CD4-positive, alpha-beta T cell treated with Interleukin-12 subunit alpha and Interleukin-12 subunit beta, for 1 hour (primary cell): Measurements from ENCODE around the gene UBE2D1.
"Not testable (repeated sequence)": the region's sequence is repeated elsewhere in the genome, so short reads cannot be mapped to it uniquely, and the experiment has no call there.

ENCODE experiments used
- DNase-seq: peaks from one replicate; pipeline ENCODE4 v3.0.0-alpha.2; 2020

The UBE2D1 gene

DNA sequence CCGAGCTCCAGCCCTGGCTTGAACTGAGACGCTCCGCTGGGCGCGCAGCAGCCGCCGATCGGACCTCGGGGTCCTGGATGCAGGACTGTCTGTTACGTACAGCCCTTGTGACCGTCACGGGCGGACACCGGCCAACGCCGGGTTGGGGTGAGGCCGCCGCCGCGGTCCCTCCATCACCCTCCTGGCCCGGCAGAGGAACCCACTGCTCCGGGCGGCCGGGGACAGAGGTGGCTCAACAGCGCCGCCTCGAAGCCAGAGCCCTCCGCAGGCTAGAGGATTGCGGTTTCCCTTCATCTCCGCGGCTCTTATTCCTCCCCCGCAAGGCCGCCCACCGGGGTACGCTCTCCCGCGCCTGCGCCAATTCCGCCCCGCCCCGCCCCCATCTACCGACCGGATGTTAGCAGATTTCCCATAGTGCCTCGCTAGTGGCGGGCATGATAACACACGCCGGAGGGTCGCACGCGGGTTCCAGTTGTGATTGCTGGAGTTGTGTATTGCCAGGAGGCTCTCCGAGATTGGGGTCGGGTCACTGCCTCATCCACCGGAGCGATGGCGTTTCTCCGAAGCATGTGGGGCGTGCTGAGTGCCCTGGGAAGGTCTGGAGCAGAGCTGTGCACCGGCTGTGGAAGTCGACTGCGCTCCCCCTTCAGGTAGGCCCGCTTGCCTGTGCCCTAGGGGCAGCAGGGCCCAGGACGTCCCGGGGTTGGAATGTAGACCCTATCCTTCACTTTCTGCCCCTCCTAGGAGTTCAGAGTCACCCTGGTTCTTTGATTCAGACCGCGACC, 50.4 kb downstream of the UBE2D1 start, which contains the start of gene TFAM:
TSS of gene TFAM (plus strand) at position 412 of the 785 bp plus-strand sequence. CDS start at position 550, 138 bp downstream.
- peak; percentile 94 for DNase-seq

DNA sequence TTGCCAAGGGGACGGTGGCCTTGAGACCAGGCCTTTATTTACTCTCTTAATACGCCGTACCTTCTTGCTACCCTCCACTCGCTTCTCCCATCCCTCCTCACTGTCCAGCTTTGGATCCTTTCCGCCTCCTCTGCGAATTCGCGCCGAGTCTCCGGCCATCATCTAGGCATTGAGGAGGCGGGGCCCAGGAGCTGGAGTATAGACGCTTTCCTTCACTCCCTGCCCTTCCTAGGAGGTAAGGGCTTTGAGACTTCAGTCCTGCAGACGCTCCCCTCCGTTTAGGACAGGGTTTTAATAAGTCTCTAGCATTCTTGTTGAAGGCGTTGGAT, 50.9 kb downstream of the UBE2D1 start:
- peak; percentile 6 for DNase-seq

DNA sequence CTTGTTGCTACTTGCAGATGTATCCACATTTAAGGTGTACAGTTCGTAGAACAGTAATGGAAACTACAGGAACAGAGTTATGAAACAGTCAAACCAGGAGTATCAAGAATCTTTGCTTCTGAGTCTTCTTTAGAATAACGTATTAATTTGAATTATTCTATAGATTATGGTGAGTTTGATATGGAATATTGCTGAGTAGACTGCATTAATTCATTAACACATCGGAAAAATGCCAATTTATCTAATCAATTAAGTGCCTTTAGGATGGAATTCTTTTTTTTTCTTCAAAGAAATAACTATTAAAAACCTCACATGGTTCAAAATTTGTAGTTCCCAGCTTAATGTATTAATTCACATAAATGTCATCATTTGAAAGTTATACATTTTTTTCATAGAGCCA, 54.2 kb downstream of the UBE2D1 start:
- DNase-seq: no peak

DNA sequence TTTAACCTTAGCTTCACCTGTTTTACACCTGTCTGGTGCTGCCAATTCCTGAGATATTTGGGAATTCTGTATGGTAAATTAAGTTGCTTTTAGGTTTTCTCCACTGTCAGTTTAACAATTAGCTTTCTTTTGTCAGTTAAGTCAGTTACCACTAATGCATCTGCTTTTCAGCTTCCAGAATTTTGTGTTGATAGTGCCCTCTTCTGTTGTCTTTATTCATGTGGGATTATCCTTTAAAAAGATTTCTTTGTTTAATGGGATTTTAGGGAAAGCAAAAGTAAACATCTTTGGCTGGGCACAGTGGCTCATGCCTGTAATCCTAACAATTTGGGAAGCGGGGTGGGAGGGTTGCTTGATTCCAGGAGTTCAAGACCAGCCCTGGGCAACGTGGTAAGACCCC, 58.5 kb downstream of the UBE2D1 start:
- DNase-seq: no peak

DNA sequence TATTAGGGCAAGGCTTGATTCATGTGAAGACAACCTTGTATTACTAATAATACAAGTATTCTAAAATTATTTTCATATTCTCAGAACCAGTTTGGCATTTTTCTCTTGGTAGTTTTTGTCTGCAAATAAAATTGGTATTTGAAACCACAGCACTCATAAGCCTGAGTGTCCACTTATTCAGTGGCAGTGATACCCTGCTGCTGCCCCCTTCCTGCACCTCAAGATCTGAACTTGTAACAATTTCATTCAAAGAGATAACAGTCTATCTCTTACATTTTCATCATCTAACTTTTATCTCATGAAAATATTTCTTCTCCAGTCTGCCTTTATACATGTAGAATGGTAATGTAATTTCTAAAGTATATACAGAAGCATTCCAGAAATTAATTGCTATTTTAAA, 59.7 kb downstream of the UBE2D1 start:
- no peak for DNase-seq

DNA sequence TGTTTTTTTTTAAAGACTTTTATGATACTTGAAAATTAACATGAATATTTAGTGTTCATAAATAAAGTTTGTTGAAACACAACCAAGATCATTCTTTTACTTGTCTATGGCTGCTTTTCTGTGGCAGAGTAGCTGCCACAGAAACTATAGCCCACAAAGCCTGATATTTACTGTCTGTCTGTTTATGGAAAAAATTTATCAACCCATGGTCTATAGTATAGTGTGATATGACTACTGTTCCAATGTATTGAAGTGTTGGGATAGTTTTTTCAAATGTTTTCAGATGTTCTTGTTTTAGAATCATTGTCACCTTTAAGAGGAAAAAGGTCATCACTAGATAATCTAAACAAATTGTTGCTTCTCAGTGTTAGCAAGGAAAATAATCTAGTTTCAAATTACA, 61.3 kb downstream of the UBE2D1 start:
- DNase-seq: no peak

DNA sequence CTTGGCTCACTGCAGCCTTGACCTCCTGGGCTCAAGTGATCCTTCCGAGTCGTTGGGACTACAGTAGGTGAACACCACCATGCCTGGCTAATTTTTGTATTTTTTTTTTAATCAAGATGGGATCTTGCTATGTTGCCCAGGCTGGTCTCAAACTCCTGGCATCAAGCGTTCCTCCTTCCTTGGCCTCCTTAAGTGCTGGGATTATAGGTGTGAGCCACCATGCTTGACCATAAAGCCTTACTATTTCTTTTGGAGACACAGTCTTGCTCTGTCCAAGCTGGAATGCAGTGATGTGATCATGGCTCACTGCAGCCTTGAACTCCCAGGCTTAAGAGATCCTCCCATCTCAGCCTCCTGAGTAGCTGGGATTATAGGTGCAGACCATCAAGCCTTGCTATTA, 63.0 kb downstream of the UBE2D1 start:
- DNase-seq: no peak

DNA sequence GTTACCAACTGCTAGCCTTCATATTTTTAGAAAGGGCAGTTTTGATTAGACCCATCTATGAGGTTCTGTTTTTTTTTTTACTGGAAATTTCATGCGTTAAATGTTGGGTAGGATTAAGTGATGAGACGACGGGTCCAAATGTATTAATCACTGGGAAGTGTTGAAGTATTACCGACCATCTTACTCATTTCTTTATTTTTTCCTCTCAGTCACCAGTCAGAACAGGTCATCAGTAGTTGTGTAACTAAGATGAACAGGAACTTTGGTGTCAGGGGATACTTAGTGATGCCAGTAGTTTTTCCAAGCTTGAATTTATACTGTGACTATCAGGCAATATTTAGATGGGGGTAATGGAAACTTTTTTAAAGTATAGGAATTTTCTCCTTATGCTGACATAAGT, 64.6 kb downstream of the UBE2D1 start:
- no peak for DNase-seq

DNA sequence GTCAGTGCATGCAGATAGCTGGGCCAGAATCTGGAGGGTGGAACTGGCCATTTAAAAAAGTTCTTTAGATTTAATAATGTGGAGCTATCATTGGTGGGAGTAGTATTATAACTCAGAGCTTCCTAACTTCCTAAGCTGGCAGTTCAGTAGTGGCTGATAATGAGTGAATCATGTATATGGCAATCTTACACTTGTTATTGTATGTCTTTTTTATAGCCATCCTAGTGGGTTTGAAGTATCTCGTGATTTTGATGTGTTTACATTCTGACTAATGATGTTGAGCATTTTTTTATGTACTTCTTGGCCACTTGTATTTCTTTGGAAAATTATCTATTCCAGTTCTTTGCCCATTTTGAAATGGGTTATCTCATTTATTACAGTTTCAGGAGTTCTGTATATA, 65.8 kb downstream of the UBE2D1 start:
- DNase-seq: no peak

DNA sequence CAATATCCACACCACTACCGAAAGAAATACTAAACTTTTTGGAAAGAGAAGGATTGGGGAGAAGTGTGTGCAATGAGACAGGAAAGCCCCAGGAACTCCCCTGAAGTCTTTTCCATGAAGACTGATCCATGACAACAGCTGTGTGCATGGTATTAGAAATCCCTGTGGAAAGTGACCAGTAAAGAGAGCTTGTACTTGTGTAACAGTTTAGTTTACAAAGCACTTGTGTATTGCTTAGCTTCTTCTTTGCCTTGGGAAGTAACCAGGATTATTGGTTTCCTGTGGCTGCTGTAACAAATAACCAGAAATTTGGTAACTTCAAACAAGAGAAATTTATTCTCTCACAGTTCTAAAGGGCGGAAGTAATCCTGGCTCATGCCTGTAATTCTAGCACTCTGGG, 69.2 kb downstream of the UBE2D1 start:
- DNase-seq: no peak

DNA sequence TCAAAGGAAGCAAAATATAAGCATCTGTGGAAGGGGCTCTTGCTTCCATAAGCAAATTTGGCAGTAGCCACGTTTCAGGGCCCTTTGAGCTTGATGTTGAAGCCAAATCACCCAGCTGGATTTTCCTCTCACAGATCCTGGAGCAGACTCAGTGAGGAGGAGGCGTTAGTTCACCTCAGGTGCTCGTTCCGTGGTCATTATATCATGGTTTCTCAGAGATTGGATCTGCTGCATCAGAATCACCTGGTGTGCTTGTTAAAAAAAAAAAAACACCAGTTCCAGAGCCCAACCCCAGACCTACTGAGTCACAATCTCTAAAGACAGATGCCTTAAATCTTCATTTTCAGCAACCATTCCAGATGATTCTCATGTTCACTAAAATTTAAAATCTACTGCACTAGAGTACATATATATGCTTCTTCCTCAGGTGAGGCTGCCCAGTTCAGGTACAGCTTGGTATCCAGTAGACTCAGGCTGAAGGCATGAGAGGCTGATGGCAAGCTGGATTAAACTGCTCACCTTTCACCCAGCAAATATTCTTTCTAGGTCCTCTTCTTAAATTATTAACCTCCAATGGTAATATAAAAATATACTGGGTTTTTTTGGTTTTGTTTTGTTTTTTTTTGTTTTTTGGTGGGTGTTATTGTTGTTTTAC, 75.3 kb downstream of the UBE2D1 start:
- DNase-seq: no peak

DNA sequence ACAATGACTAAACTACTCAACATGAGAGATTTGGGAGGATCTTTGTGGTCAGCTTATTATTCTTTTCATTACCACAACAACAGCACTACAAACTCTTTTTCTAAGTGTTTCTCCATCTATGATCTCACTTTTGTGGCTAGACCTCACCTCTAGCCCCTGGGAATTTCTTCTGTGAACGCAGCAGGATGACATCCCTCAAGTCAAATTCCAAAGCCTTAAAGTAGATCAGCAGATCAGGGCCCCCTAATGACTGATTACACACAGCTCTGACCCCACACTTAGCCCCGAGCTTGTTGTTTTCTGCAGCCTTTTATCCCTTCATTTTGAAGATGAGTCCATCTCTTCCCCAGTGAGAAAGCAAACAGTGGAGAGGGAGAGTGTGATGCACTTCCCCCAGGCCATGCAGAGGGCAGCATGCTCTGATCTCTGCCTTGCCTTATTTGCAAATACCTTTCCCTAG, 77.7 kb downstream of the UBE2D1 start:
- no peak for DNase-seq

DNA sequence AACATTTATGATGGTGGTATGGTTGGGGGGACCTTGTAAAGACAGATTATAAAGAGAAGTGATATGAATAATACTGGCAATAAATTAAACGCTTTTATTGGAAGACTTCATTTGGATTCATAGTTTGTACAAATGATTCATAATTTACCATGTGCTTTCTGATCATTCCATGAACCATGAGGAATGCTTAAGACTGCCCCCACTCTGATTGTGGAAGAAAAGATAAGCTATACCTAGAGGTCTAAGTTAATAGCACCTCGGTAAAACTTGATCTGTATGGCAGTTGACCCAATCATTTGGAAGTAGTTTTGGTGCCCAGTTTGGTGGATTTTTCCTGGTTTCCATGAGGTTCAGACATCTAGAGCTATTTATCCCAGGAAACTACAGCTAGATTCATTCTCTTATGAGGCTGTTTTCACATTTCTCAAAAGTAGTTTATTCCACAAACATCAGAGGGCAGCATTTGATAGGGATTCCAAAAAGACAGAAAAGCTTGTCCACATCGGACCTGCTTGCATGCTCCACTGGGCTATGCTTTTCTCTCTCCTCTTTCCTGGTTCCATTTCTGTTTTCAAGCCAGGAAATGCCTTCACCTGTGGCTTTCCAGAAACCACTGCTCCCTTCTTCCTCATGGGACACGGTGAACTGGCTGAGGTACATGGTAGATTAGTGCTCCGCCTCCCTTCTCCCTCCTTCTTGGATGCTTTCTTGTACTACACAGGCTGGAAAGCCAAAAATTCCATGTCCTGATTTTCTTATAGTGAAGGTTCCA, 79.7 kb downstream of the UBE2D1 start:
- no peak for DNase-seq

DNA sequence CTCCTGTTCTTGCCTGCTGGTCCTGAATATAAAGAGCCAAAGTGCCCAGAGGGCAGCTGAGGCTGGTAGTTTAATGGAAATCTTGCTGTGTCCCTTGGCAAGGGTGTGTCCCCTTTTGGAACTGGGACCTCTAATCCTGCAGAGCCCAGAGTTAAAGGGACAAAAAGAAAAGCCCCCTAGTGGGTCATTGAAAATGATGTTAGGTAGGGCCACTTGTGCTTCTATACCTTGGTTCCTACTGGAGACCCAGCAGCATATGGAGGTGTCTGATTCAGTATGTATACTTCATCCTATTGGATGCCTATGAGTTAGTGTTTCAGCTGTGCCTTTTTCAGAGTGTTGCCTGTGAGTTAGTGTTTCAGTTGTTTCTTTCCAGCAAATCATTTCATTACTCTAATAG, 81.0 kb downstream of the UBE2D1 start:
- no peak for DNase-seq

DNA sequence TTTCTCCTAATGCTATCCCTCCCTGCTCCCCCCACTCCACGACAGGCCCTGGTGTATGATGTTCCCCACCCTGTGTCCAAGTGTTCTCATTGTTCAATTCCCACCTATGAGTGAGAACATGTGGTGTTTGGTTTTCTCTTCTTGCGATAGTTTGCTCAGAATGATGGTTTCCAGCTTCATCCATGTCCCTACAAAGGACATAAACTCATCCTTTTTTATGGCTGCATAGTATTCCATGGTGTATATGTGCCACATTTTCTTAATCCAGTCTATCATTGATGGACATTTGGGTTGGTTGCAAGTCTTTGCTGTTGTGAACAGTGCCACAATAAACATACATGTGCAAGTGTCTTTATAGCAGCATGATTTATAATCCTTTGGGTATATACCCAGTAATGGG, 83.1 kb downstream of the UBE2D1 start:
- not testable (repeated sequence) for DNase-seq
